ENCODE data around the gene PCBP3.
A peak's percentile ranks its signal among the peaks of the same experiment; 100 is the strongest.

PCBP3 gene

GRCh38 chr21:45970674-45971615 is 327.4 kb downstream of the PCBP3 start:
- Histone ChIP-seq H3K36me3 (ENCODE audit: insufficient read depth, insufficient read length, low read length) (no peaks in the 10 kb centered on the region), H3K27me3 (ENCODE audit: insufficient read depth, insufficient read length) (peaks cover 16% of the 10 kb centered on the region), H3K4me3 (ENCODE audit: insufficient read length, low read depth) (no peak overlapping the region), H3K9me3 (ENCODE audit: insufficient read depth, low read length) (peaks cover 16% of the 10 kb centered on the region), H3K4me1 (ENCODE audit: insufficient read depth, insufficient read length) (peaks cover 31% of the 10 kb centered on the region), H3K9ac (ENCODE audit: insufficient read length, low read depth) (peak overlapping the region; percentile 79)
- DNase-seq (ENCODE audit: low read depth, low spot score) = no peak
- TF ChIP-seq ZNF274 (IDR thresholded peaks at IDR 0.05; ENCODE audit: low read depth, low read length) (no peak), YY1 (IDR thresholded peaks at IDR 0.05; ENCODE audit: insufficient read depth, insufficient read length) (no peak), SUZ12 (IDR thresholded peaks at IDR 0.05; ENCODE audit: extremely low read depth, insufficient read depth, insufficient read length) (no peak)

GRCh38 chr21:45971616-45972352 is 328.3 kb downstream of the PCBP3 start:
- H3K9ac ChIP-seq (ENCODE audit: insufficient read length, low read depth) = peak overlapping the region; percentile 94
- peak overlapping the region; percentile 75 for H3K4me3 ChIP-seq (ENCODE audit: insufficient read length, low read depth)
- TF ChIP-seq ZNF274 (IDR thresholded peaks at IDR 0.05; ENCODE audit: low read depth, low read length) = no peak
- H3K27me3 ChIP-seq (ENCODE audit: insufficient read depth, insufficient read length) = peaks cover 16% of the 10 kb centered on the region
- DNase-seq (ENCODE audit: low read depth, low spot score) = no peak
- peaks cover 31% of the 10 kb centered on the region for H3K4me1 ChIP-seq (ENCODE audit: insufficient read depth, insufficient read length)
- peaks cover 7% of the 10 kb centered on the region; the same call in 1 of the 2 replicates for H3K9me3 ChIP-seq (ENCODE audit: insufficient read depth, low read length)
- H3K36me3 ChIP-seq (ENCODE audit: insufficient read depth, insufficient read length, low read length) = no peaks in the 10 kb centered on the region

- Histone ChIP-seq H3K4me3 (ENCODE audit: insufficient read length, low read depth) (peak overlapping the region; percentile 75), H3K27me3 (ENCODE audit: insufficient read depth, insufficient read length) (peaks cover 16% of the 10 kb centered on the region)
- DNase-seq (ENCODE audit: low read depth, low spot score) = no peak
These were observed 328.8 kb downstream of the PCBP3 start for GRCh38 chr21:45972353-45972715.

GRCh38 chr21:45972716-45973474 is 329.4 kb downstream of the PCBP3 start:
- Histone ChIP-seq H3K4me3 (ENCODE audit: insufficient read length, low read depth) (peak overlapping the region; percentile 75), H3K27me3 (ENCODE audit: insufficient read depth, insufficient read length) (peaks cover 16% of the 10 kb centered on the region), H3K4me1 (ENCODE audit: insufficient read depth, insufficient read length) (peaks cover 31% of the 10 kb centered on the region), H3K36me3 (ENCODE audit: insufficient read depth, insufficient read length, low read length) (no peaks in the 10 kb centered on the region), H3K9me3 (ENCODE audit: insufficient read depth, low read length) (no peaks in the 10 kb centered on the region), H3K9ac (ENCODE audit: insufficient read length, low read depth) (peak overlapping the region; percentile 94)
- no peak for DNase-seq (ENCODE audit: low read depth, low spot score)
- no peak for TF ChIP-seq YY1 (IDR thresholded peaks at IDR 0.05; ENCODE audit: insufficient read depth, insufficient read length)
- no peak for TF ChIP-seq ZNF274 (IDR thresholded peaks at IDR 0.05; ENCODE audit: low read depth, low read length)
- no peak for TF ChIP-seq SUZ12 (IDR thresholded peaks at IDR 0.05; ENCODE audit: extremely low read depth, insufficient read depth, insufficient read length)

More at GRCh38 chr21:45972353-45972715, 328.8 kb downstream of the PCBP3 start:
- H3K4me1 ChIP-seq (ENCODE audit: insufficient read depth, insufficient read length) = peaks cover 31% of the 10 kb centered on the region
- H3K36me3 ChIP-seq (ENCODE audit: insufficient read depth, insufficient read length, low read length) = no peaks in the 10 kb centered on the region
- no peak for TF ChIP-seq SUZ12 (IDR thresholded peaks at IDR 0.05; ENCODE audit: extremely low read depth, insufficient read depth, insufficient read length)
- no peak for TF ChIP-seq ZNF274 (IDR thresholded peaks at IDR 0.05; ENCODE audit: low read depth, low read length)
- no peak for TF ChIP-seq YY1 (IDR thresholded peaks at IDR 0.05; ENCODE audit: insufficient read depth, insufficient read length)
- H3K9me3 ChIP-seq (ENCODE audit: insufficient read depth, low read length) = peaks cover 2% of the 10 kb centered on the region; the same call in 1 of the 2 replicates
- peak overlapping the region; percentile 94 for H3K9ac ChIP-seq (ENCODE audit: insufficient read length, low read depth)

GRCh38 chr21:45973475-45974072 is 330.0 kb downstream of the PCBP3 start:
- no peak for DNase-seq (ENCODE audit: low read depth, low spot score)
- Histone ChIP-seq H3K9me3 (ENCODE audit: insufficient read depth, low read length) (no peaks in the 10 kb centered on the region), H3K27me3 (ENCODE audit: insufficient read depth, insufficient read length) (peaks cover 16% of the 10 kb centered on the region), H3K4me3 (ENCODE audit: insufficient read length, low read depth) (peak overlapping the region; percentile 75), H3K4me1 (ENCODE audit: insufficient read depth, insufficient read length) (peaks cover 31% of the 10 kb centered on the region), H3K9ac (ENCODE audit: insufficient read length, low read depth) (peak overlapping the region; percentile 94), H3K36me3 (ENCODE audit: insufficient read depth, insufficient read length, low read length) (no peaks in the 10 kb centered on the region)
- TF ChIP-seq ZNF274 (IDR thresholded peaks at IDR 0.05; ENCODE audit: low read depth, low read length) (no peak), YY1 (IDR thresholded peaks at IDR 0.05; ENCODE audit: insufficient read depth, insufficient read length) (no peak), SUZ12 (IDR thresholded peaks at IDR 0.05; ENCODE audit: extremely low read depth, insufficient read depth, insufficient read length) (no peak)

GRCh38 chr21:45974073-45975019 is 330.8 kb downstream of the PCBP3 start:
- H3K9me3 ChIP-seq (ENCODE audit: insufficient read depth, low read length) = no peaks in the 10 kb centered on the region
- H3K36me3 ChIP-seq (ENCODE audit: insufficient read depth, insufficient read length, low read length) = no peaks in the 10 kb centered on the region
- H3K27me3 ChIP-seq (ENCODE audit: insufficient read depth, insufficient read length) = peaks cover 16% of the 10 kb centered on the region
- peak overlapping the region; percentile 92 for H3K9ac ChIP-seq (ENCODE audit: insufficient read length, low read depth)
- TF ChIP-seq SUZ12 (IDR thresholded peaks at IDR 0.05; ENCODE audit: extremely low read depth, insufficient read depth, insufficient read length) (no peak), ZNF274 (IDR thresholded peaks at IDR 0.05; ENCODE audit: low read depth, low read length) (no peak), YY1 (IDR thresholded peaks at IDR 0.05; ENCODE audit: insufficient read depth, insufficient read length) (peak; percentile 6)
- DNase-seq (ENCODE audit: low read depth, low spot score) = no peak
- H3K4me3 ChIP-seq (ENCODE audit: insufficient read length, low read depth) = peak overlapping the region; percentile 75
- H3K4me1 ChIP-seq (ENCODE audit: insufficient read depth, insufficient read length) = peaks cover 31% of the 10 kb centered on the region
